Measurements from ENCODE around the gene PTAR1.

DNA sequence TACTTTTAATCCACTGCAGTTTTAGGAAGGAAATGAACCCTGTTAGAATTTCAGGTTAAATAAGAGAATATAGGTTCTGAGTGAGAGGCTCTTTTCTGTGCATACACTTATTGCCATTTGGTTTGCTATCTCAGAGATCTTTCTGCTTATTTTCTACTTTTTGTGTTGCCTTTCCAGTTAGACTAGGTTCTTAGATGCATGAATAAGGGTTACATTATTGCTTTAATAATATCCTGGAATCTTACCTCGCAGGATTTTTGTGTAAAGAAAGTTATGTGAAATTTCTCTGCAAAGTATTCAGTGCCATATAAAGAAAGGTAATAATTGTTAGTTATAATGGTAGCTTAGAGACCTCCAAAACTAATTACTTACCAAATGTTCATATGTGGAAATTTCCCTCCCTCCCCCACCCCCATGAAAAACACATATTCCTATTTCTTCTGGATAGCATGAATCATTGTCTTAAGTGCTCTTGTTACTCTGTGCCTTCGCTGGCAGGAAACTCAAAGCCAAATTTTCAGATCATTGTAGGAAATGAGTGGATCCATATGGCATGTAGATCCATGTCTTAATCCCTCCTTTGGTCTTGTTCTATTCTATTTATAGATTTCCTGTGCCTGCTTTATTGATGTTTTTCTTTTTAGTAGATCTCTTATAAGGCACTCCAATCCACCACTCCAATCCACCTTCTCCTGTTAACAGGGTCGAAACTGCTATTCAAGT is 84.9 kb downstream of the PTAR1 start:
- TF ChIP-seq, protein P1, sequence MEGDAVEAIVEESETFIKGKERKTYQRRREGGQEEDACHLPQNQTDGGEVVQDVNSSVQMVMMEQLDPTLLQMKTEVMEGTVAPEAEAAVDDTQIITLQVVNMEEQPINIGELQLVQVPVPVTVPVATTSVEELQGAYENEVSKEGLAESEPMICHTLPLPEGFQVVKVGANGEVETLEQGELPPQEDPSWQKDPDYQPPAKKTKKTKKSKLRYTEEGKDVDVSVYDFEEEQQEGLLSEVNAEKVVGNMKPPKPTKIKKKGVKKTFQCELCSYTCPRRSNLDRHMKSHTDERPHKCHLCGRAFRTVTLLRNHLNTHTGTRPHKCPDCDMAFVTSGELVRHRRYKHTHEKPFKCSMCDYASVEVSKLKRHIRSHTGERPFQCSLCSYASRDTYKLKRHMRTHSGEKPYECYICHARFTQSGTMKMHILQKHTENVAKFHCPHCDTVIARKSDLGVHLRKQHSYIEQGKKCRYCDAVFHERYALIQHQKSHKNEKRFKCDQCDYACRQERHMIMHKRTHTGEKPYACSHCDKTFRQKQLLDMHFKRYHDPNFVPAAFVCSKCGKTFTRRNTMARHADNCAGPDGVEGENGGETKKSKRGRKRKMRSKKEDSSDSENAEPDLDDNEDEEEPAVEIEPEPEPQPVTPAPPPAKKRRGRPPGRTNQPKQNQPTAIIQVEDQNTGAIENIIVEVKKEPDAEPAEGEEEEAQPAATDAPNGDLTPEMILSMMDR (conservative IDR thresholded peaks at IDR 0.05; ENCODE audit: low read depth, low read length), result no peak
- no peak for TF ChIP-seq EZH2 (IDR thresholded peaks at IDR 0.05; ENCODE audit: borderline replicate concordance, low read depth, low read length, poor library complexity, severe bottlenecking)
